Measurements from ENCODE around the gene ATP11C. TPM values are rescaled to one million over a fixed set of nuclear protein-coding genes. Genes with fewer than 3 reads are reported as not detected.

Gene ATP11C
- polyA plus RNA-seq, 1 donor (not counting 4 experiments of a cell fraction or from before 2014, with no cell fraction given): 14.0 TPM

- FAIRE-seq (no peak), DNase-seq (ENCODE audit: low read depth, low spot score) (no peak)
- H3K9me1 ChIP-seq (ENCODE audit: control insufficient read depth, extremely low read depth, insufficient read depth, low read length): no peaks in the 10 kb centered on the region
- TF ChIP-seq EZH2 (IDR thresholded peaks at IDR 0.05; ENCODE audit: low read length): no peak
- TF ChIP-seq, protein P1, sequence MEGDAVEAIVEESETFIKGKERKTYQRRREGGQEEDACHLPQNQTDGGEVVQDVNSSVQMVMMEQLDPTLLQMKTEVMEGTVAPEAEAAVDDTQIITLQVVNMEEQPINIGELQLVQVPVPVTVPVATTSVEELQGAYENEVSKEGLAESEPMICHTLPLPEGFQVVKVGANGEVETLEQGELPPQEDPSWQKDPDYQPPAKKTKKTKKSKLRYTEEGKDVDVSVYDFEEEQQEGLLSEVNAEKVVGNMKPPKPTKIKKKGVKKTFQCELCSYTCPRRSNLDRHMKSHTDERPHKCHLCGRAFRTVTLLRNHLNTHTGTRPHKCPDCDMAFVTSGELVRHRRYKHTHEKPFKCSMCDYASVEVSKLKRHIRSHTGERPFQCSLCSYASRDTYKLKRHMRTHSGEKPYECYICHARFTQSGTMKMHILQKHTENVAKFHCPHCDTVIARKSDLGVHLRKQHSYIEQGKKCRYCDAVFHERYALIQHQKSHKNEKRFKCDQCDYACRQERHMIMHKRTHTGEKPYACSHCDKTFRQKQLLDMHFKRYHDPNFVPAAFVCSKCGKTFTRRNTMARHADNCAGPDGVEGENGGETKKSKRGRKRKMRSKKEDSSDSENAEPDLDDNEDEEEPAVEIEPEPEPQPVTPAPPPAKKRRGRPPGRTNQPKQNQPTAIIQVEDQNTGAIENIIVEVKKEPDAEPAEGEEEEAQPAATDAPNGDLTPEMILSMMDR (optimal IDR thresholded peaks at IDR 0.05 in 1 of 3, IDR thresholded peaks at IDR 0.05 in 1 of 3, conservative IDR thresholded peaks at IDR 0.05 in 1 of 3; ENCODE audit: extremely low read depth in 1 of 3, insufficient read depth in 2 of 3, low read length in 3 of 3): no peak
- H3K4me2 ChIP-seq (ENCODE audit: control insufficient read depth, extremely low read depth, insufficient read depth, low read depth, low read length): no peak overlapping the region
- dilution Hi-C loops (cut with MboI; ENCODE audit: extremely low pct_ligation_motif_present, low sequenced_read_pairs): no loop called here
- H3K27ac ChIP-seq (ENCODE audit: control insufficient read depth, insufficient read depth, low read length): no peak overlapping the region
- H2AFZ ChIP-seq (ENCODE audit: control insufficient read depth, low read length): no peak overlapping the region
- no peaks in the 10 kb centered on the region for H3K4me1 ChIP-seq (ENCODE audit: control insufficient read depth, extremely low read depth, insufficient read depth, low read length)
- H3K9ac ChIP-seq (ENCODE audit: control insufficient read depth, extremely low read depth, insufficient read depth, low read length): no peak overlapping the region
- no peak overlapping the region for H3K4me3 ChIP-seq (ENCODE audit: control insufficient read depth in 2 of 3, extremely low read depth in 1 of 3, insufficient read depth in 2 of 3, low read depth in 1 of 3, low read length in 3 of 3)
- no peaks in the 10 kb centered on the region for H4K20me1 ChIP-seq (ENCODE audit: control insufficient read depth, extremely low read depth, insufficient read depth, low read length)
- H3K79me2 ChIP-seq (ENCODE audit: control insufficient read depth, insufficient read depth, low read length): peaks cover 5% of the 10 kb centered on the region
- H3K36me3 ChIP-seq (ENCODE audit: control insufficient read depth in 2 of 2, extremely low read depth in 1 of 2, insufficient read depth in 2 of 2, low read length in 2 of 2): no peaks in the 10 kb centered on the region
- H3K27me3 ChIP-seq (ENCODE audit: control insufficient read depth, extremely low read depth, insufficient read depth, low read length): no peaks in the 10 kb centered on the region
- H3K9me3 ChIP-seq (ENCODE audit: control insufficient read depth, low read depth, low read length): no peaks in the 10 kb centered on the region
Observed at GRCh38 chrX:139875841-139876240, 57.0 kb downstream of the ATP11C start.

- no peak for FAIRE-seq
- dilution Hi-C loops (cut with MboI; ENCODE audit: extremely low pct_ligation_motif_present, low sequenced_read_pairs): no loop called here
Observed at GRCh38 chrX:139869796-139870195, 63.1 kb downstream of the ATP11C start.

More at GRCh38 chrX:139869796-139870195, 63.1 kb downstream of the ATP11C start:
- Histone ChIP-seq H3K4me3 (ENCODE audit: control insufficient read depth in 2 of 3, extremely low read depth in 1 of 3, insufficient read depth in 2 of 3, low read depth in 1 of 3, low read length in 3 of 3) (no peak overlapping the region), H3K9me3 (ENCODE audit: control insufficient read depth, low read depth, low read length) (no peaks in the 10 kb centered on the region), H3K9ac (ENCODE audit: control insufficient read depth, extremely low read depth, insufficient read depth, low read length) (no peak overlapping the region), H4K20me1 (ENCODE audit: control insufficient read depth, extremely low read depth, insufficient read depth, low read length) (no peaks in the 10 kb centered on the region), H3K27ac (ENCODE audit: control insufficient read depth, insufficient read depth, low read length) (no peak overlapping the region), H3K9me1 (ENCODE audit: control insufficient read depth, extremely low read depth, insufficient read depth, low read length) (no peaks in the 10 kb centered on the region), H3K4me2 (ENCODE audit: control insufficient read depth, extremely low read depth, insufficient read depth, low read depth, low read length) (no peak overlapping the region), H3K79me2 (ENCODE audit: control insufficient read depth, insufficient read depth, low read length) (no peaks in the 10 kb centered on the region), H3K27me3 (ENCODE audit: control insufficient read depth, extremely low read depth, insufficient read depth, low read length) (no peaks in the 10 kb centered on the region), H3K4me1 (ENCODE audit: control insufficient read depth, extremely low read depth, insufficient read depth, low read length) (no peaks in the 10 kb centered on the region), H2AFZ (ENCODE audit: control insufficient read depth, low read length) (no peak overlapping the region), H3K36me3 (ENCODE audit: control insufficient read depth in 2 of 2, extremely low read depth in 1 of 2, insufficient read depth in 2 of 2, low read length in 2 of 2) (no peaks in the 10 kb centered on the region)
- TF ChIP-seq EZH2 (IDR thresholded peaks at IDR 0.05; ENCODE audit: low read length): no peak
- TF ChIP-seq, protein P1 (optimal IDR thresholded peaks at IDR 0.05 in 1 of 3, IDR thresholded peaks at IDR 0.05 in 1 of 3, conservative IDR thresholded peaks at IDR 0.05 in 1 of 3; ENCODE audit: extremely low read depth in 1 of 3, insufficient read depth in 2 of 3, low read length in 3 of 3): no peak
- no peak for DNase-seq (ENCODE audit: low read depth, low spot score)

Data from keratinocyte (primary cell).